ENCODE data around the gene TPM2.

The TPM2 gene

GRCh38 chr9:35717132-35717870 lies 27.6 kb upstream of the TPM2 start:
- TF ChIP-seq, protein P1, sequence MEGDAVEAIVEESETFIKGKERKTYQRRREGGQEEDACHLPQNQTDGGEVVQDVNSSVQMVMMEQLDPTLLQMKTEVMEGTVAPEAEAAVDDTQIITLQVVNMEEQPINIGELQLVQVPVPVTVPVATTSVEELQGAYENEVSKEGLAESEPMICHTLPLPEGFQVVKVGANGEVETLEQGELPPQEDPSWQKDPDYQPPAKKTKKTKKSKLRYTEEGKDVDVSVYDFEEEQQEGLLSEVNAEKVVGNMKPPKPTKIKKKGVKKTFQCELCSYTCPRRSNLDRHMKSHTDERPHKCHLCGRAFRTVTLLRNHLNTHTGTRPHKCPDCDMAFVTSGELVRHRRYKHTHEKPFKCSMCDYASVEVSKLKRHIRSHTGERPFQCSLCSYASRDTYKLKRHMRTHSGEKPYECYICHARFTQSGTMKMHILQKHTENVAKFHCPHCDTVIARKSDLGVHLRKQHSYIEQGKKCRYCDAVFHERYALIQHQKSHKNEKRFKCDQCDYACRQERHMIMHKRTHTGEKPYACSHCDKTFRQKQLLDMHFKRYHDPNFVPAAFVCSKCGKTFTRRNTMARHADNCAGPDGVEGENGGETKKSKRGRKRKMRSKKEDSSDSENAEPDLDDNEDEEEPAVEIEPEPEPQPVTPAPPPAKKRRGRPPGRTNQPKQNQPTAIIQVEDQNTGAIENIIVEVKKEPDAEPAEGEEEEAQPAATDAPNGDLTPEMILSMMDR (conservative IDR thresholded peaks at IDR 0.05) = no peak
- TF ChIP-seq ZFX (IDR thresholded peaks at IDR 0.05) = no peak

DNA sequence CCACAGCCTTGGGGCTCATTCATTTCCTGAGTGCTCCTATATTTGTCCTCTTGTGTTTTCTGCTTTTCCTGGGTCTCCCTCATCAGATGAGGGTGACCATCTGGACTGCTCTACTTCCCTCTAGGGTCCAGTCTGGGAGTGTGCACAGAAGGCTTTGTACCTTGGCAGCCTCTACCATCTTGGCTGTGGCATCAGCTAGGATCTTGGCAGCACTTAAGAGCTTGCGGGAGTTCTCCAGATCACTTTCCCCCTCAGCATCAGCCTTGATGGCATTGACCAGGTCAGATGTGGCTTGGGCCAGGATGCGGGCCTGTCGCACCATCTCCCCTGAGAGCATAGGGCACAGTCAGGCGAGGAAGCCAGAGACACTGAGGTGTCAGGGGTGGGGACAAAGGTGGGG lies 26.5 kb upstream of the TPM2 start:
- no peak for TF ChIP-seq ZFX (IDR thresholded peaks at IDR 0.05)
- H3K27ac ChIP-seq = no peak overlapping the region

More at GRCh38 chr9:35717132-35717870, 27.6 kb upstream of the TPM2 start:
- no peak overlapping the region for H3K27ac ChIP-seq

DNA sequence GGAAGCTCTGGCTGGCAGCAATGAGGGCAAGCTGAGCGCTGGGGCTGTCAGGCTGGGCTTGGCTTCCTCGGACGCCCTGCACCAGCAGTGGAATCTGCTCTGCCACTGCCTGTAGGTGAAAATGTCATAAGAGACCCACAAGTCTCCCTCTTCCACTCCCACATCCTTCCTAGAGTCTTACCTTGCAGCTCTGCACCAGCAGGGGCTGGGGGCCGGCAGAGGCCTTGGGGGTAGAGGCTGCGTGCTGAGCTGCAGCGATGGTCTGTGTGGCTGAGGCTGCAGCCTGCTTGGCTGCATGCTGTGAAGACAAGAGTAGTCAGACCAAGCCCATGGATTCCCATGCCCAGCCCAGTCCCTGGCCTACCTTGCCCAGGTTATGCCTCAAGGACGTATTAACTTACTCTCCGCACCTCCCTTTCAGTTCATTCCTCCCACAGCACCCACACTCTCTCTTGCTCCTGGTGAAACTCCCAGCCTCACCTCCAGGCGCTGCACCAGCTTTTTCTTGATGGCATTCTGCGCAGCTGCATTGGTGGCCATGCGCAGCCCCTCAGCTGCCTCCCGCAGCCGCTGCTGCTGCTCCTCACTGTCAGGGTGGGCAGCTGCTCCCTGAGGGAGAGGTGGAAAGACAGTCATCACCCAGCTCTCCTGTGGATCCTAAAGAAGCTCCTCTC lies 25.0 kb upstream of the TPM2 start:
- TF ChIP-seq ZFX (IDR thresholded peaks at IDR 0.05) = no peak
- TF ChIP-seq, protein P1 (conservative IDR thresholded peaks at IDR 0.05) = no peak

GRCh38 chr9:35714123-35714522 lies 24.4 kb upstream of the TPM2 start:
- TF ChIP-seq, protein P1 (conservative IDR thresholded peaks at IDR 0.05) = no peak
- TF ChIP-seq ZFX (IDR thresholded peaks at IDR 0.05) = no peak
- H3K27ac ChIP-seq = no peak overlapping the region

More for the DNA sequence above, 25.0 kb upstream of the TPM2 start:
- no peak overlapping the region for H3K27ac ChIP-seq

GRCh38 chr9:35713578-35713977 lies 23.9 kb upstream of the TPM2 start:
- TF ChIP-seq, protein P1 (conservative IDR thresholded peaks at IDR 0.05) = no peak
- H3K27ac ChIP-seq = no peak overlapping the region

DNA sequence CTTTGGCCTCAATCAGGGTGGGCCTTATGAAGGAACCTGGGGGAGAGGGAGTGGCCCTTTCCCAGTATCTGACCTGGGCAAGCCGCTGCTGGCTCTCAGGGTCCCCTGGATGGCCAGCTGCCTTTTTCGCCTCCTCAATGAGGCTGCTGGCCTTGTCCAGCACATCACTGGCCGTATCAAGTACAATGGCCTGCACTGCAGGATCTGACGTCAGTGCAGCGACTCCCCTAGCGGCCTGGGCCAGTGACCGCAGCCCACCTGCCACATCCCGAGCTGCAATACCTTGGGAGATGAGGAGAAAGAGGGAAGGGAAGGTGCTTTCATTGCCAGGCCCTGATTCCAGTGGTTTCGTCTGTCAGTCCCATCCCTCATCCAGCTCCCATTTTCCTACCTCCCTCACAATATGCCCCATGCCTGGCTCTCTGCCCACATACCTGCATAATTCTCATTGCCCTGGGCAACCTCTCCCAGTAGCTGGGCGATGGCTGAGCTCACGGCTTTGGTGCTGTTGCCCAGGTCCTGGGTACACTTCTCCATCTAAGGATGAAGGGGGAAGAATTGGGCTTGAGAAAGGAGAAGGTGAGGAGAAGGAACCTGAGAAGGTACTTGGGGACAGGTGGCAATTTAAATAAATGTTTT lies 23.2 kb upstream of the TPM2 start:
- no peak for TF ChIP-seq ZFX (IDR thresholded peaks at IDR 0.05)
- TF ChIP-seq, protein P1 (conservative IDR thresholded peaks at IDR 0.05) = no peak
- no peak overlapping the region for H3K27ac ChIP-seq

GRCh38 chr9:35711501-35712428 lies 22.0 kb upstream of the TPM2 start:
- no peak overlapping the region for H3K27ac ChIP-seq
- no peak for TF ChIP-seq ZFX (IDR thresholded peaks at IDR 0.05)
- TF ChIP-seq, protein P1 (conservative IDR thresholded peaks at IDR 0.05) = no peak

Measured in C4-2B (cell line).